Measurements from ENCODE around the gene ANXA5.

ANXA5 gene

GRCh38 chr4:121696581-121697461 is at the start of gene ANXA5:
Gene ANXA5, minus strand, starts transcription at chr4:121696980. Its CDS starts 391 bp downstream, at chr4:121696589.
- Histone ChIP-seq H3K4me3 (IDR thresholded peaks at IDR 0.05; ENCODE audit: insufficient read depth, low read depth, low read length) (peak within 1 kb of the TSS; percentile 67), H3K36me3 (ENCODE audit: insufficient read depth) (no peaks in the 10 kb centered on the region), H2AFZ (ENCODE audit: low read depth) (peak within 1 kb of the TSS; percentile 94), H3K4me1 (ENCODE audit: low read depth, poor library complexity, severe bottlenecking) (peaks cover 24% of the 10 kb centered on the region), H3K9ac (peak within 1 kb of the TSS; percentile 80), H3K27ac (peak within 1 kb of the TSS; percentile 78), H3K27me3 (ENCODE audit: insufficient read depth, low read depth) (no peaks in the 10 kb centered on the region), H3K4me2 (peak within 1 kb of the TSS; percentile 91), H4K20me1 (ENCODE audit: insufficient read depth) (no peaks in the 10 kb centered on the region), H3K79me2 (ENCODE audit: insufficient read depth, low read depth) (peaks cover 34% of the 10 kb centered on the region)
- 0 out of 2 replicates have a peak, but pooled peaks have one; percentile 9 for TF ChIP-seq CTCF (conservative IDR thresholded peaks at IDR 0.05; ENCODE audit: low read depth, low read length)

DNA sequence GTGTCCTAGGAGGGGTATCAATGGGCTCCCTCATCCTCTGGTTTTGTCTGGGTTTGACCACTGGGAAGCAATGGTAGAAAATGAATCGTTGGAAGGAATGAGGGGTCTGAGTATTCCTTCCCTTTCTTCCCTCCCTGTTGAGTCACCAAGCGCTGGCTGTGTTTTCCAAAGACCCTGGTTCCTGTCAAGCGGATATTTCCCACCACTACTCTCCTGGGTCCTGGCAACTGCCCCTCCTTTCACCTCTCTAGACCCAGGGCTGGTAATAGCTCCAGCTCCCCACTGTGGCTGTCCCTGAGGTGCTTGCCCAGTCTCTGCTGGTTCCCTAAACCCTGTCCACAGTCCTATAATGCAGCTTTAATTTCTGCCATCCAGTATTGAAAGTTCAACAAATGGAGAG is 46.0 kb upstream of the ANXA5 start:
- Histone ChIP-seq H3K4me3 (IDR thresholded peaks at IDR 0.05; ENCODE audit: insufficient read depth, low read depth, low read length) (no peak overlapping the region), H4K20me1 (ENCODE audit: insufficient read depth) (no peaks in the 10 kb centered on the region), H3K9ac (no peak overlapping the region), H3K4me1 (ENCODE audit: low read depth, poor library complexity, severe bottlenecking) (no peaks in the 10 kb centered on the region), H3K4me2 (no peak overlapping the region), H3K36me3 (ENCODE audit: insufficient read depth) (no peaks in the 10 kb centered on the region), H2AFZ (ENCODE audit: low read depth) (no peak overlapping the region), H3K27me3 (ENCODE audit: insufficient read depth, low read depth) (no peaks in the 10 kb centered on the region), H3K79me2 (ENCODE audit: insufficient read depth, low read depth) (no peaks in the 10 kb centered on the region), H3K27ac (no peak overlapping the region)
- TF ChIP-seq CTCF (conservative IDR thresholded peaks at IDR 0.05; ENCODE audit: low read depth, low read length): no peak

DNA sequence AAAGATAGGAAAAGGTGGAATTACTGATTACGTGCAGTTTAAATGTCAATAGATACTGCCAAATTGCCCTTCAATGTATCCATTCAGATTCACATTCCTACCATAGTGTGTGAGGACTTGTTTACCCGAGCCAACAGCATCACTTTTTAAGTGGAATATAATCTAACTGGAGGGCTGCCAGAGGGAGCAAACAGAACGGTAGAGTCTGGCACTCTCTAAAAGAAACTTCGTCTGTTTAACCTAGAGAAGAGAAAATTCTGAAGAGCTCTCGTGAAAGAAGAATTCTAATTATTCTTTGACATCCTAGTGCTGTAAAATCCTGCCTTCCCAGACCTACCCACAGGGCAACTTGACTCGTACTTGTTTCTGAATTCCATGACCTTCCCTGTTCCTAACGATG is 45.0 kb upstream of the ANXA5 start:
- no peak overlapping the region for H2AFZ ChIP-seq (ENCODE audit: low read depth)
- no peak overlapping the region for H3K4me3 ChIP-seq (IDR thresholded peaks at IDR 0.05; ENCODE audit: insufficient read depth, low read depth, low read length)
- no peaks in the 10 kb centered on the region for H3K27me3 ChIP-seq (ENCODE audit: insufficient read depth, low read depth)
- no peaks in the 10 kb centered on the region for H4K20me1 ChIP-seq (ENCODE audit: insufficient read depth)
- no peaks in the 10 kb centered on the region for H3K36me3 ChIP-seq (ENCODE audit: insufficient read depth)
- H3K79me2 ChIP-seq (ENCODE audit: insufficient read depth, low read depth): no peaks in the 10 kb centered on the region
- no peaks in the 10 kb centered on the region for H3K4me1 ChIP-seq (ENCODE audit: low read depth, poor library complexity, severe bottlenecking)
- TF ChIP-seq CTCF (conservative IDR thresholded peaks at IDR 0.05; ENCODE audit: low read depth, low read length): no peak
- no peak overlapping the region for H3K27ac ChIP-seq
- no peak overlapping the region for H3K4me2 ChIP-seq
- no peak overlapping the region for H3K9ac ChIP-seq

- H3K27me3 ChIP-seq (ENCODE audit: insufficient read depth, low read depth): no peaks in the 10 kb centered on the region
- no peak for TF ChIP-seq CTCF (conservative IDR thresholded peaks at IDR 0.05; ENCODE audit: low read depth, low read length)
- H3K4me1 ChIP-seq (ENCODE audit: low read depth, poor library complexity, severe bottlenecking): no peaks in the 10 kb centered on the region
- H3K79me2 ChIP-seq (ENCODE audit: insufficient read depth, low read depth): no peaks in the 10 kb centered on the region
- no peak overlapping the region for H3K4me3 ChIP-seq (IDR thresholded peaks at IDR 0.05; ENCODE audit: insufficient read depth, low read depth, low read length)
- H2AFZ ChIP-seq (ENCODE audit: low read depth): no peak overlapping the region
- no peak overlapping the region for H3K4me2 ChIP-seq
- H3K27ac ChIP-seq: no peak overlapping the region
- H4K20me1 ChIP-seq (ENCODE audit: insufficient read depth): no peaks in the 10 kb centered on the region
- H3K36me3 ChIP-seq (ENCODE audit: insufficient read depth): no peaks in the 10 kb centered on the region
- no peak overlapping the region for H3K9ac ChIP-seq
Observed at GRCh38 chr4:121740796-121741409, 44.1 kb upstream of the ANXA5 start.
